Psoas muscle (tissue), 8 donors: ENCODE data around the gene GALNT17. TPM values are rescaled to one million over a fixed set of nuclear protein-coding genes. Genes with fewer than 3 reads are reported as not detected.

Experiments used
- ATAC-seq, 4 donors: fragments of 200-7000 bp; cut with Tn5 transposase; one replicate each; pipeline ENCODE4 v1.9.1; 2020; ENCODE audit warnings: moderate library complexity in 3 of 4, mild to moderate bottlenecking in 2 of 4
- DNase-seq, 2 donors: peaks; one replicate each; pipeline ENCODE4 v3.0.0-alpha.2; 2020
- H3K27ac ChIP-seq: fragments of 200-600 bp; one replicate; pipeline ENCODE4 v1.8.0; 2022
- H3K27me3 ChIP-seq, 3 donors: fragments of 200-600 bp in 1 of 3; one replicate each; pipeline versions ENCODE4 v1.6.1 to v1.8.0; 2013 to 2022; ENCODE audit warnings: low read length in 2 of 3, mild to moderate bottlenecking in 2 of 3, moderate library complexity in 1 of 3; ENCODE audit not compliant: insufficient read depth in 3 of 3
- H3K36me3 ChIP-seq, 2 donors: fragments of 200-600 bp in 1 of 2; one replicate each; pipeline versions ENCODE4 v1.6.1 to v1.8.0; 2013 to 2022; ENCODE audit warnings: low read depth in 1 of 2, mild to moderate bottlenecking in 1 of 2, moderate library complexity in 1 of 2; ENCODE audit not compliant: insufficient read depth in 1 of 2
- H3K4me1 ChIP-seq: fragments of 200-600 bp; one replicate; pipeline ENCODE4 v1.8.0; 2022
- H3K4me3 ChIP-seq: fragments of 200-600 bp; one replicate; pipeline ENCODE4 v1.8.0; 2022; ENCODE audit warnings: mild to moderate bottlenecking
- H3K9me3 ChIP-seq: fragments of 200-600 bp; one replicate; pipeline ENCODE4 v1.8.0; 2022
- CTCF ChIP-seq: fragments of 200-600 bp; IDR thresholded peaks from one replicate; pipeline ENCODE4 v1.8.0; 2022; ENCODE audit warnings: antibody characterized with exemption
- WGBS, 3 donors: extraction: QIAGEN DNeasy Blood & Tissue Kit; methylation state at CpG; one replicate each; pipeline versions ENCODE4 v1.1.6 to v1.1.7; 2013; 5-methylcytosine and 5-hydroxymethylcytosine counted together
- intact Hi-C, 2 donors: fragments of 100-400 bp; cut with DNase I; formaldehyde crosslinking; loops; one replicate each; pipeline versions ENCODE4 v1.11.0 to v1.14.2; 2022
- polyA plus RNA-seq, 3 donors: library from polyadenylated mRNA; stranded (reverse); fragments of 200-250 nt; gene quantifications; one replicate each; pipeline ENCODE4 v1.2.3, GENCODE V29; 2013
- total RNA-seq, 4 donors: library from RNA; stranded (reverse); fragmentation: NEBNext Ultra II Directional in 2 of 4; extraction: Animal tissue kit (Norgen Biotek cat#: 25700) in 2 of 4; gene quantifications; one replicate each; pipeline versions ENCODE4 v1.2.1 to v1.2.4, GENCODE V29; 2021 to 2023
- donor health status: healthy with polysubstance abuse.
- donor health status: DM: no; HTN: no; CAD: no; lungs with moderate emphysema.
- donor health status: Bipolar disorder and iron deficiency.
- donor health status: healthy.
- donor health status: DM: yes; HTN: yes; CAD: no.
- donor health status: DM: no; HTN: no; CAD: no.
- donor health status: DM: no; HTN: no; CAD: no.
- donor health status: DM: yes; HTN: yes; CAD: no.

The GALNT17 gene
- total and polyA plus RNA-seq, 7 donors: 0.17 to 3.5 (median 0.65) TPM

- intact Hi-C loops: no loop called here
- DNase-seq: no peak
- Histone ChIP-seq H3K27me3 (no peaks in the 10 kb centered on the region), H3K27ac (no peak overlapping the region), H3K9me3 (no peaks in the 10 kb centered on the region), H3K4me1 (no peaks in the 10 kb centered on the region), H3K4me3 (no peak overlapping the region), H3K36me3 (no peaks in the 10 kb centered on the region)
- WGBS, 3 donors: 91 to 93% (median 92%) methylated on average over 8 of the region's 8 CpGs
- no peak for ATAC-seq
- TF ChIP-seq CTCF: no peak
Observed at GRCh38 chr7:71555758-71556157, 423.8 kb downstream of the GALNT17 start.

DNA sequence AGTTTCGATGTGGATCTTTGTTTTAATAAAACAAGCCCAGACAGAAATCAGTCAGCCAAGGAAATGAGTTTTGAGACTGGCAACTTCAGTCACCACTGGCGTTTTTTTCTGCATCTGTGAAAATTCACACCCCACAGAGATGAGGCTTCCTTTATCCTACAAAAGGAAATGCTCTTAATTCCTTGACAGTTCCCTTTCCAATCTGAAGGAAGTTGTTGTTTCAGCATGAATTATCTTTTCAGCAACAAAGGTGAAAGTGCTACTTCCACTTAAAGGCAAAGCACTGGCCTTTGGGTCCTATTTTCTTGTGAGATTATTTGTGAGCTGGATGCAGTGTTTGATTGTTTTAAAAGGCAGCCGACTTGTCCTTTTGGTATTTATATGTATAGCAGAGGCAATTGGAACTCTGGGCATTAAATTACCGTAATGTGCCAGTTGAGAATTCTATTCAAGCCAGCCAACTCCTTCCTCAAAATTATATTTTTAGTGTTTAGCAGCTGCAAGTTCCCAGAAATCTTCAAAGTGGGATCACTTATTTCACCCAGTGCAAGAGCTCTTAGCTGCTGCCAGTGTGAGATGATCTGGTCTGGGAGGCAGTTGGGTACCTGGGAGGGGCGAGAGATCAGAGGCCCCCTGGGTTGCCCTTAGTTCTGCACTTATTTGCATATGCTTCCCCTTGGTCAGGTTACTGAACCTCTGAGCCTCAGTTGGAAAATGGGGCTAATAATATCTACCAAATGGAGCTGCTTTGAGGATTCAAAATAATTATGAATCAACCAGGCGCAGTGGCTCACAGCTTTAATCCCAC lies 427.1 kb downstream of the GALNT17 start:
- intact Hi-C loops: no loop called here
- 37 to 53% (median 39%) methylated on average over 6 of the region's 6 CpGs for WGBS, 3 donors
- DNase-seq: no peak

GRCh38 chr7:71560354-71560995 lies 428.5 kb downstream of the GALNT17 start:
- WGBS, 3 donors: 68 to 76% (median 72%) methylated on average over 10 of the region's 10 CpGs
- intact Hi-C loops: no loop called here
- no peak for TF ChIP-seq CTCF

More for the DNA sequence above, 427.1 kb downstream of the GALNT17 start:
- TF ChIP-seq CTCF: no peak
- H3K36me3 ChIP-seq: no peaks in the 10 kb centered on the region
- H3K9me3 ChIP-seq: no peaks in the 10 kb centered on the region
- H3K27ac ChIP-seq: no peak overlapping the region
- H3K4me1 ChIP-seq: no peaks in the 10 kb centered on the region
- peaks cover 0 to 1% (median 0%) of the 10 kb centered on the region in 3 donors for H3K27me3 ChIP-seq
- no peak for ATAC-seq
- no peak overlapping the region for H3K4me3 ChIP-seq

GRCh38 chr7:71563276-71563675 lies 431.3 kb downstream of the GALNT17 start:
- no peaks in the 10 kb centered on the region for H3K36me3 ChIP-seq
- no peak overlapping the region for H3K27ac ChIP-seq
- no peak overlapping the region for H3K4me3 ChIP-seq
- intact Hi-C loops: no loop called here
- ATAC-seq: no peak
- WGBS, 3 donors: 78 to 84% (median 78%) methylated on average over 6 of the region's 6 CpGs
- H3K4me1 ChIP-seq: no peaks in the 10 kb centered on the region
- H3K9me3 ChIP-seq: no peaks in the 10 kb centered on the region
- DNase-seq: no peak
- no peak for TF ChIP-seq CTCF
- H3K27me3 ChIP-seq: peaks cover 0 to 1% (median 0%) of the 10 kb centered on the region in 3 donors

More at GRCh38 chr7:71560354-71560995, 428.5 kb downstream of the GALNT17 start:
- H3K4me1 ChIP-seq: no peaks in the 10 kb centered on the region
- peaks cover 0 to 1% (median 0%) of the 10 kb centered on the region in 3 donors for H3K27me3 ChIP-seq
- H3K36me3 ChIP-seq: no peaks in the 10 kb centered on the region
- DNase-seq (no peak), ATAC-seq (no peak)
- H3K27ac ChIP-seq: no peak overlapping the region
- H3K9me3 ChIP-seq: no peaks in the 10 kb centered on the region
- H3K4me3 ChIP-seq: no peak overlapping the region
